ENCODE data around the gene SLC1A1.

DNA sequence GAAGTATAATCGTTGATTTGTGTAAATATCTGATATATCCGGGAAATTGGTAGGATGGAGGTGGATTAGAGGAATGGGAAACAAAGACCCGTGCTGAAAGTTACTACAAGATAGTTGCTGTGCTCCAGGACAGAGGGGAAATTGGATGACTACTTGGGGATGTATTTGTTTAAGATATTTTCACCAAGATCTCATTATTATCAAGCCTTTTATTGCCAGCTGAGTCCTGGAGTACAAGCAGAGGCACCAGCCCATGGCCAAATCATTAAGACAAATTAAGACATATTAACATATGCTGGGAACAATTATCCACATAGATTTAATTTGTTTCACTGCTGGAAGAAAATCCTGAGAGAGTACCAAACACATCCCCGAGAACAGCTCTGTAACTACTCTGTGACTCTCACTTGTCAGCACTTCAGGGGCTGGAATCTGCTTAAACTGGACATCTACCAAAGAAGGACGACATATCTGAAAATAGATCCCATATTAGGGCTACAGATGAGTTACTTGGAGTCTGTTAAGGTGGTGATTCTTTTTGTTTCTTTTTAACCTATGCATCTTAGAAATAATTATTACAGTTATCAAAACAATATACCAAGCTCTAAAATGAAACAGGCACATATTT is 68.2 kb downstream of the SLC1A1 start:
- TF ChIP-seq, protein P1, sequence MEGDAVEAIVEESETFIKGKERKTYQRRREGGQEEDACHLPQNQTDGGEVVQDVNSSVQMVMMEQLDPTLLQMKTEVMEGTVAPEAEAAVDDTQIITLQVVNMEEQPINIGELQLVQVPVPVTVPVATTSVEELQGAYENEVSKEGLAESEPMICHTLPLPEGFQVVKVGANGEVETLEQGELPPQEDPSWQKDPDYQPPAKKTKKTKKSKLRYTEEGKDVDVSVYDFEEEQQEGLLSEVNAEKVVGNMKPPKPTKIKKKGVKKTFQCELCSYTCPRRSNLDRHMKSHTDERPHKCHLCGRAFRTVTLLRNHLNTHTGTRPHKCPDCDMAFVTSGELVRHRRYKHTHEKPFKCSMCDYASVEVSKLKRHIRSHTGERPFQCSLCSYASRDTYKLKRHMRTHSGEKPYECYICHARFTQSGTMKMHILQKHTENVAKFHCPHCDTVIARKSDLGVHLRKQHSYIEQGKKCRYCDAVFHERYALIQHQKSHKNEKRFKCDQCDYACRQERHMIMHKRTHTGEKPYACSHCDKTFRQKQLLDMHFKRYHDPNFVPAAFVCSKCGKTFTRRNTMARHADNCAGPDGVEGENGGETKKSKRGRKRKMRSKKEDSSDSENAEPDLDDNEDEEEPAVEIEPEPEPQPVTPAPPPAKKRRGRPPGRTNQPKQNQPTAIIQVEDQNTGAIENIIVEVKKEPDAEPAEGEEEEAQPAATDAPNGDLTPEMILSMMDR (IDR thresholded peaks at IDR 0.05) = no peak
- TF ChIP-seq POLR2AphosphoS5 (IDR thresholded peaks at IDR 0.05; ENCODE audit: low read depth, low read length) = no peak
- TF ChIP-seq, protein P2, sequence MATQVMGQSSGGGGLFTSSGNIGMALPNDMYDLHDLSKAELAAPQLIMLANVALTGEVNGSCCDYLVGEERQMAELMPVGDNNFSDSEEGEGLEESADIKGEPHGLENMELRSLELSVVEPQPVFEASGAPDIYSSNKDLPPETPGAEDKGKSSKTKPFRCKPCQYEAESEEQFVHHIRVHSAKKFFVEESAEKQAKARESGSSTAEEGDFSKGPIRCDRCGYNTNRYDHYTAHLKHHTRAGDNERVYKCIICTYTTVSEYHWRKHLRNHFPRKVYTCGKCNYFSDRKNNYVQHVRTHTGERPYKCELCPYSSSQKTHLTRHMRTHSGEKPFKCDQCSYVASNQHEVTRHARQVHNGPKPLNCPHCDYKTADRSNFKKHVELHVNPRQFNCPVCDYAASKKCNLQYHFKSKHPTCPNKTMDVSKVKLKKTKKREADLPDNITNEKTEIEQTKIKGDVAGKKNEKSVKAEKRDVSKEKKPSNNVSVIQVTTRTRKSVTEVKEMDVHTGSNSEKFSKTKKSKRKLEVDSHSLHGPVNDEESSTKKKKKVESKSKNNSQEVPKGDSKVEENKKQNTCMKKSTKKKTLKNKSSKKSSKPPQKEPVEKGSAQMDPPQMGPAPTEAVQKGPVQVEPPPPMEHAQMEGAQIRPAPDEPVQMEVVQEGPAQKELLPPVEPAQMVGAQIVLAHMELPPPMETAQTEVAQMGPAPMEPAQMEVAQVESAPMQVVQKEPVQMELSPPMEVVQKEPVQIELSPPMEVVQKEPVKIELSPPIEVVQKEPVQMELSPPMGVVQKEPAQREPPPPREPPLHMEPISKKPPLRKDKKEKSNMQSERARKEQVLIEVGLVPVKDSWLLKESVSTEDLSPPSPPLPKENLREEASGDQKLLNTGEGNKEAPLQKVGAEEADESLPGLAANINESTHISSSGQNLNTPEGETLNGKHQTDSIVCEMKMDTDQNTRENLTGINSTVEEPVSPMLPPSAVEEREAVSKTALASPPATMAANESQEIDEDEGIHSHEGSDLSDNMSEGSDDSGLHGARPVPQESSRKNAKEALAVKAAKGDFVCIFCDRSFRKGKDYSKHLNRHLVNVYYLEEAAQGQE (IDR thresholded peaks at IDR 0.05; ENCODE audit: insufficient read depth in 1 of 2, low read depth in 2 of 2, low read length in 1 of 2) = no peak
- no peak for TF ChIP-seq SIN3A (IDR thresholded peaks at IDR 0.05; ENCODE audit: borderline replicate concordance, insufficient read depth, low read depth, low read length)
- TF ChIP-seq TCF7L2 (IDR thresholded peaks at IDR 0.05; ENCODE audit: low read depth, low read length) = no peak

Data from Panc1 (cell line).